ENCODE data around the gene ABCC2. TPM values are rescaled to one million over a fixed set of nuclear protein-coding genes. Genes with fewer than 3 reads are reported as not detected.

The ABCC2 gene
- total and polyA plus RNA-seq, 9 of the 15 experiments (the other 6 are each of a cell fraction or from before 2014, with no cell fraction given) = 0.03 to 0.18 (median 0.10) TPM; not detected in 1

DNA sequence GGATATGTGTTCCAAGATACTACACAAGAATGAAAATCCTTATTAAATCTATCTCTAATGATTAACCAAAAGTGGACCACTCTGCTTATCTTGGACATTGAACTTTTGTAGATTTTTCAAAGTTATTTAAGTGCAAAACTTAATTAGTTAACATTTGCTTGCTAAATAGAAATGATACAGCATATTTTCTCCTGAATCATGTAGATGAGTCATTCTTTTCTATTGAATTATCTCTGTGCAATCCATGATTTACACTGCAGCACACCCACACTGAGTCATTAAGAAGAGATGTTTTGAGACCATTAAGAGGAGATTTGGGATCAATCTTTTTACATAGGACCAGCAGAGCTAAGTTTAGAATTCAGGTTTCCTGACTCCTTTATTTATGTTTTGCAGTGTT lies 6.6 kb upstream of the ABCC2 start (continued):
- TF ChIP-seq POLR2B (IDR thresholded peaks at IDR 0.05; ENCODE audit: low read depth, partially characterized antibody) (no peak), POLR2A (conservative IDR thresholded peaks at IDR 0.05) (no peak), MAFK (IDR thresholded peaks at IDR 0.05; ENCODE audit: low read length) (peak; percentile 83), RBM14 (IDR thresholded peaks at IDR 0.05; ENCODE audit: borderline replicate concordance, insufficient read depth, low read depth, low read length) (no peak), XRCC5 (IDR thresholded peaks at IDR 0.05; ENCODE audit: low read depth, low read length) (no peak), CEBPG (CRISPR knock-in tag; IDR thresholded peaks at IDR 0.05) (no peak), CEBPG (tag; conservative IDR thresholded peaks at IDR 0.05 in 1 of 2, IDR thresholded peaks at IDR 0.05 in 1 of 2) (0 out of 4 replicates have a peak, but pooled peaks of 1 of the 2 experiments have one; percentile 23), CBFA2T3 (IDR thresholded peaks at IDR 0.05) (peak; percentile 48), ZC3H11A (IDR thresholded peaks at IDR 0.05; ENCODE audit: low read depth, low read length) (no peak), RHOXF2B (CRISPR knock-in tag; conservative IDR thresholded peaks at IDR 0.05) (no peak), SUPT5H (IDR thresholded peaks at IDR 0.05) (no peak), KDM1A (IDR thresholded peaks at IDR 0.05) (peak; percentile 85 to 89), HSF4 (CRISPR knock-in tag; IDR thresholded peaks at IDR 0.05; ENCODE audit: borderline replicate concordance) (no peak)
- TF ChIP-seq, protein P1, sequence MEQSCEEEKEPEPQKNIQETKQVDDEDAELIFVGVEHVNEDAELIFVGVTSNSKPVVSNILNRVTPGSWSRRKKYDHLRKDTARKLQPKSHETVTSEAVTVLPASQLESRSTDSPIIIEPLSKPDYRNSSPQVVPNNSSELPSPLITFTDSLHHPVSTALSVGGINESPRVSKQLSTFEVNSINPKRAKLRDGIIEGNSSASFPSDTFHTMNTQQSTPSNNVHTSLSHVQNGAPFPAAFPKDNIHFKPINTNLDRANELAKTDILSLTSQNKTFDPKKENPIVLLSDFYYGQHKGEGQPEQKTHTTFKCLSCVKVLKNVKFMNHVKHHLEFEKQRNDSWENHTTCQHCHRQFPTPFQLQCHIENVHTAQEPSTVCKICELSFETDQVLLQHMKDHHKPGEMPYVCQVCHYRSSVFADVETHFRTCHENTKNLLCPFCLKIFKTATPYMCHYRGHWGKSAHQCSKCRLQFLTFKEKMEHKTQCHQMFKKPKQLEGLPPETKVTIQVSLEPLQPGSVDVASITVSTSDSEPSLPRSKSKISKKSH (CRISPR knock-in tag; IDR thresholded peaks at IDR 0.05) = no peak
- TF ChIP-seq, protein P2, sequence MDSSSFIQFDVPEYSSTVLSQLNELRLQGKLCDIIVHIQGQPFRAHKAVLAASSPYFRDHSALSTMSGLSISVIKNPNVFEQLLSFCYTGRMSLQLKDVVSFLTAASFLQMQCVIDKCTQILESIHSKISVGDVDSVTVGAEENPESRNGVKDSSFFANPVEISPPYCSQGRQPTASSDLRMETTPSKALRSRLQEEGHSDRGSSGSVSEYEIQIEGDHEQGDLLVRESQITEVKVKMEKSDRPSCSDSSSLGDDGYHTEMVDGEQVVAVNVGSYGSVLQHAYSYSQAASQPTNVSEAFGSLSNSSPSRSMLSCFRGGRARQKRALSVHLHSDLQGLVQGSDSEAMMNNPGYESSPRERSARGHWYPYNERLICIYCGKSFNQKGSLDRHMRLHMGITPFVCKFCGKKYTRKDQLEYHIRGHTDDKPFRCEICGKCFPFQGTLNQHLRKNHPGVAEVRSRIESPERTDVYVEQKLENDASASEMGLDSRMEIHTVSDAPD (CRISPR knock-in tag; IDR thresholded peaks at IDR 0.05) = no peak
- TF ChIP-seq, protein P3, sequence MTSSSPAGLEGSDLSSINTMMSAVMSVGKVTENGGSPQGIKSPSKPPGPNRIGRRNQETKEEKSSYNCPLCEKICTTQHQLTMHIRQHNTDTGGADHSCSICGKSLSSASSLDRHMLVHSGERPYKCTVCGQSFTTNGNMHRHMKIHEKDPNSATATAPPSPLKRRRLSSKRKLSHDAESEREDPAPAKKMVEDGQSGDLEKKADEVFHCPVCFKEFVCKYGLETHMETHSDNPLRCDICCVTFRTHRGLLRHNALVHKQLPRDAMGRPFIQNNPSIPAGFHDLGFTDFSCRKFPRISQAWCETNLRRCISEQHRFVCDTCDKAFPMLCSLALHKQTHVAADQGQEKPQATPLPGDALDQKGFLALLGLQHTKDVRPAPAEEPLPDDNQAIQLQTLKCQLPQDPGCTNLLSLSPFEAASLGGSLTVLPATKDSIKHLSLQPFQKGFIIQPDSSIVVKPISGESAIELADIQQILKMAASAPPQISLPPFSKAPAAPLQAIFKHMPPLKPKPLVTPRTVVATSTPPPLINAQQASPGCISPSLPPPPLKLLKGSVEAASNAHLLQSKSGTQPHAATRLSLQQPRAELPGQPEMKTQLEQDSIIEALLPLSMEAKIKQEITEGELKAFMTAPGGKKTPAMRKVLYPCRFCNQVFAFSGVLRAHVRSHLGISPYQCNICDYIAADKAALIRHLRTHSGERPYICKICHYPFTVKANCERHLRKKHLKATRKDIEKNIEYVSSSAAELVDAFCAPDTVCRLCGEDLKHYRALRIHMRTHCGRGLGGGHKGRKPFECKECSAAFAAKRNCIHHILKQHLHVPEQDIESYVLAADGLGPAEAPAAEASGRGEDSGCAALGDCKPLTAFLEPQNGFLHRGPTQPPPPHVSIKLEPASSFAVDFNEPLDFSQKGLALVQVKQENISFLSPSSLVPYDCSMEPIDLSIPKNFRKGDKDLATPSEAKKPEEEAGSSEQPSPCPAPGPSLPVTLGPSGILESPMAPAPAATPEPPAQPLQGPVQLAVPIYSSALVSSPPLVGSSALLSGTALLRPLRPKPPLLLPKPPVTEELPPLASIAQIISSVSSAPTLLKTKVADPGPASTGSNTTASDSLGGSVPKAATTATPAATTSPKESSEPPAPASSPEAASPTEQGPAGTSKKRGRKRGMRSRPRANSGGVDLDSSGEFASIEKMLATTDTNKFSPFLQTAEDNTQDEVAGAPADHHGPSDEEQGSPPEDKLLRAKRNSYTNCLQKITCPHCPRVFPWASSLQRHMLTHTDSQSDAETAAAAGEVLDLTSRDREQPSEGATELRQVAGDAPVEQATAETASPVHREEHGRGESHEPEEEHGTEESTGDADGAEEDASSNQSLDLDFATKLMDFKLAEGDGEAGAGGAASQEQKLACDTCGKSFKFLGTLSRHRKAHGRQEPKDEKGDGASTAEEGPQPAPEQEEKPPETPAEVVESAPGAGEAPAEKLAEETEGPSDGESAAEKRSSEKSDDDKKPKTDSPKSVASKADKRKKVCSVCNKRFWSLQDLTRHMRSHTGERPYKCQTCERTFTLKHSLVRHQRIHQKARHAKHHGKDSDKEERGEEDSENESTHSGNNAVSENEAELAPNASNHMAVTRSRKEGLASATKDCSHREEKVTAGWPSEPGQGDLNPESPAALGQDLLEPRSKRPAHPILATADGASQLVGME (CRISPR knock-in tag; IDR thresholded peaks at IDR 0.05) = no peak
- TF ChIP-seq, protein P4, sequence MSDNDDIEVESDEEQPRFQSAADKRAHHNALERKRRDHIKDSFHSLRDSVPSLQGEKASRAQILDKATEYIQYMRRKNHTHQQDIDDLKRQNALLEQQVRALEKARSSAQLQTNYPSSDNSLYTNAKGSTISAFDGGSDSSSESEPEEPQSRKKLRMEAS (CRISPR knock-in tag; IDR thresholded peaks at IDR 0.05) = no peak
